ENCODE data around the gene RNASE11. TPM values are rescaled to one million over a fixed set of nuclear protein-coding genes. Genes with fewer than 3 reads are reported as not detected.

Gene RNASE11
- total RNA-seq, 1 experiment from 2014 or later, result not detected

GRCh38 chr14:20556500-20557211, 31.1 kb downstream of the RNASE11 start:
- H3K18ac ChIP-seq (ENCODE audit: insufficient read length, low read depth, low read length), result no peak overlapping the region
- H3K14ac ChIP-seq (ENCODE audit: insufficient read depth, low read length), result no peak overlapping the region
- H4K91ac ChIP-seq (ENCODE audit: insufficient read length, low read depth, low read length), result no peak overlapping the region
- H2BK15ac ChIP-seq (ENCODE audit: low read depth, low read length), result no peak overlapping the region
- no peak overlapping the region for H3K23ac ChIP-seq (ENCODE audit: insufficient read length, low read depth, low read length)
- no peaks in the 10 kb centered on the region for H3K9me3 ChIP-seq (ENCODE audit: control insufficient read depth, low read depth, low read length)
- no peak overlapping the region for H4K8ac ChIP-seq (replicated peaks; ENCODE audit: insufficient read length, low read depth, low read length)
- H3K4me3 Mint-ChIP-seq, result no peak overlapping the region
- H3T11ph ChIP-seq (ENCODE audit: low read length), result no peak overlapping the region
- H3K27ac Mint-ChIP-seq, result peak overlapping the region in 1 of 3 experiments; percentile 5; a peak in 1 of 7 replicates
- no peaks in the 10 kb centered on the region for H3K79me1 ChIP-seq (ENCODE audit: insufficient read depth, low read depth, low read length, poor library complexity, severe bottlenecking)
- H4K5ac ChIP-seq (ENCODE audit: insufficient read length, low read depth, low read length), result no peak overlapping the region
- H3K27me3 ChIP-seq (ENCODE audit: insufficient read depth, low read length), result no peaks in the 10 kb centered on the region
- H2AFZ ChIP-seq (ENCODE audit: low read length), result no peak overlapping the region
- H3K4ac ChIP-seq (ENCODE audit: low read depth, low read length), result no peak overlapping the region
- no peak overlapping the region for H3K9ac ChIP-seq (ENCODE audit: extremely low read depth, insufficient read length, low read length)
- H3K27me3 Mint-ChIP-seq (ENCODE audit: low read depth), result no peaks in the 10 kb centered on the region
- H3K4me1 Mint-ChIP-seq, result peaks cover 41 to 42% of the 10 kb centered on the region in 2 experiments
- H3K79me2 ChIP-seq (ENCODE audit: insufficient read depth, low read length), result no peaks in the 10 kb centered on the region
- no peak for DNase-seq
- H3K36me3 Mint-ChIP-seq (ENCODE audit: insufficient read depth in 1 of 3, low read depth in 3 of 3), result no peaks in the 10 kb centered on the region
- no peaks in the 10 kb centered on the region for H3K9me3 Mint-ChIP-seq
- no peak overlapping the region for H3K56ac ChIP-seq (ENCODE audit: insufficient read length, low read depth, low read length)
- no peak overlapping the region for H3K4me2 ChIP-seq (ENCODE audit: insufficient read depth, insufficient read length, low read length)
- no CpG with 5 or more reads among the region's 11 CpGs for WGBS (ENCODE audit: extremely low coverage, insufficient read length, low lambda C conversion rate)
- no peaks in the 10 kb centered on the region for H4K20me1 ChIP-seq (ENCODE audit: control insufficient read depth, insufficient read depth, insufficient read length)
- H3K4me1 ChIP-seq (ENCODE audit: insufficient read depth, low read length), result peaks cover 6% of the 10 kb centered on the region; the same call in 1 of the 2 replicates
- no peak overlapping the region for H3K27ac ChIP-seq (ENCODE audit: insufficient read length, low read depth, low read length)
- no peak overlapping the region for H2BK12ac ChIP-seq (ENCODE audit: insufficient read length, low read depth, low read length)
- no peak overlapping the region for H2BK20ac ChIP-seq (ENCODE audit: low read depth, low read length, poor library complexity, severe bottlenecking)
- H2BK5ac ChIP-seq (ENCODE audit: insufficient read length, low read length), result no peak overlapping the region
- TF ChIP-seq CTCF (conservative IDR thresholded peaks at IDR 0.05), result no peak
- no peak overlapping the region for H2BK120ac ChIP-seq (ENCODE audit: low read depth, low read length, poor library complexity, severe bottlenecking)
- no peaks in the 10 kb centered on the region for H3K23me2 ChIP-seq (ENCODE audit: insufficient read length, low read depth, low read length, poor library complexity, severe bottlenecking)
- no peak overlapping the region for H2AK5ac ChIP-seq (ENCODE audit: insufficient read length, low read length)
